AG04450 (cell line): ENCODE measurements around the gene IQCH. TPM values are rescaled to one million over a fixed set of nuclear protein-coding genes. Genes with fewer than 3 reads are reported as not detected.

ENCODE experiments used
- CTCF ChIA-PET: fragments of 300-600, 350-600 bp; formaldehyde crosslinking; extraction: SDS; loops from one replicate; lab custom pipeline; 2022; ENCODE audit warnings: antibody characterized with exemption, inconsistent platforms; lab: Charles Lee
- POLR2A ChIA-PET: fragments of 350-600 bp; formaldehyde crosslinking; extraction: SDS; loops from one replicate; lab custom pipeline; 2021; ENCODE audit warnings: antibody characterized with exemption, inconsistent platforms; lab: Yijun Ruan, JAX
- DNase-seq: peaks from one replicate; pipeline ENCODE4 v3.0.0-alpha.2; 2011; ENCODE audit warnings: low read depth, low spot score
- H3K27ac ChIP-seq: one replicate; pipeline ENCODE4 v1.5.1; 2012; ENCODE audit warnings: low read depth, low read length, control low read depth
- H3K27me3 ChIP-seq: one replicate; pipeline ENCODE4 v1.6.0; 2012; ENCODE audit warnings: low read length; ENCODE audit not compliant: control insufficient read depth, insufficient read depth
- H3K4me3 ChIP-seq: 2 replicates; pipeline ENCODE4 v1.5.1; 2011; ENCODE audit warnings: mild to moderate bottlenecking, low read depth, low read length, control low read depth
- H3K9me3 ChIP-seq: 2 replicates; pipeline ENCODE4 v1.5.1; 2012; ENCODE audit warnings: low read length; ENCODE audit not compliant: control insufficient read depth, insufficient read depth
- CTCF ChIP-seq: IDR thresholded peaks from 2 replicates; pipeline ENCODE4 v1.5.1; 2011; ENCODE audit warnings: low read depth, low read length, control low read depth, inconsistent platforms
- polyA plus RNA-seq: library from polyadenylated mRNA; depleted of rRNA; stranded (reverse); fragments of >200 nt; gene quantifications from 2 replicates; pipeline ENCODE4 v1.2.3, GENCODE V29; 2011

Gene IQCH
- polyA plus RNA-seq, 1 experiment = 0.95 TPM

- TF ChIP-seq CTCF = no peak
- H3K27ac ChIP-seq = no peak overlapping the region
- no peaks in the 10 kb centered on the region for H3K9me3 ChIP-seq
- ChIA-PET POLR2A (no interaction called here), CTCF (interaction anchor here (1.0 to 1.2 kb wide), 2 partner anchors 77 to 302 kb away, joined by 3 read pairs; no protein-coding TSS in a partner anchor)
- no peak for DNase-seq
- H3K4me3 ChIP-seq = no peak overlapping the region
- no peaks in the 10 kb centered on the region for H3K27me3 ChIP-seq
Measured at GRCh38 chr15:67534360-67534759, 279.8 kb downstream of the IQCH start.

GRCh38 chr15:67537771-67538170 lies 283.2 kb downstream of the IQCH start:
- no peaks in the 10 kb centered on the region for H3K9me3 ChIP-seq
- POLR2A ChIA-PET = no interaction called here
- DNase-seq = no peak
- no peak for TF ChIP-seq CTCF
- CTCF ChIA-PET = no interaction called here
- H3K4me3 ChIP-seq = no peak overlapping the region
- H3K27me3 ChIP-seq = no peaks in the 10 kb centered on the region
- H3K27ac ChIP-seq = no peak overlapping the region

GRCh38 chr15:67542420-67543347 lies 288.1 kb downstream of the IQCH start, which contains the start of gene MAP2K5:
Gene MAP2K5 (plus strand): TSS chr15:67542703. CDS start chr15:67543336, 633 bp downstream.
- H3K9me3 ChIP-seq = no peaks in the 10 kb centered on the region
- H3K27ac ChIP-seq = peak within 1 kb of the TSS; percentile 74
- no peak for DNase-seq
- H3K27me3 ChIP-seq = no peaks in the 10 kb centered on the region
- peak within 1 kb of the TSS; percentile 88 for H3K4me3 ChIP-seq
- TF ChIP-seq CTCF = no peak
- ChIA-PET POLR2A (interaction anchor here (1.0 kb wide), 2 partner anchors 21 to 69 kb away, joined by 4 read pairs; no protein-coding TSS in a partner anchor), CTCF (no interaction called here)

- Histone ChIP-seq H3K27me3 (no peaks in the 10 kb centered on the region), H3K27ac (no peak overlapping the region), H3K9me3 (no peaks in the 10 kb centered on the region), H3K4me3 (peak overlapping the region; percentile 88)
- no peak for DNase-seq
- ChIA-PET CTCF (no interaction called here), POLR2A (interaction anchor here (0.5 kb wide), 1 partner anchor 539 kb away, joined by 3 read pairs; no protein-coding TSS in a partner anchor)
- TF ChIP-seq CTCF = no peak
Measured at GRCh38 chr15:67543348-67543718, 288.7 kb downstream of the IQCH start.

GRCh38 chr15:67544475-67544874 lies 289.9 kb downstream of the IQCH start:
- ChIA-PET CTCF (no interaction called here), POLR2A (no interaction called here)
- Histone ChIP-seq H3K4me3 (no peak overlapping the region), H3K9me3 (no peaks in the 10 kb centered on the region), H3K27me3 (no peaks in the 10 kb centered on the region), H3K27ac (no peak overlapping the region)
- TF ChIP-seq CTCF = no peak
- DNase-seq = no peak
